Measurements from ENCODE around the gene PRKCB.

Gene PRKCB

GRCh38 chr16:23889189-23889588, 53.4 kb downstream of the PRKCB start:
- Histone ChIP-seq H3K9ac (ENCODE audit: low read depth, low read length) (no peak overlapping the region), H3K36me3 (ENCODE audit: control insufficient read depth, insufficient read depth, low read length) (no peaks in the 10 kb centered on the region), H3K9me3 (ENCODE audit: control insufficient read depth, insufficient read depth, low read length) (no peaks in the 10 kb centered on the region), H3K27ac (ENCODE audit: low read depth, low read length) (no peak overlapping the region), H3K4me3 (ENCODE audit: low read depth, low read length) (no peak overlapping the region), H3K27me3 (ENCODE audit: control insufficient read depth, insufficient read depth, low read length) (no peaks in the 10 kb centered on the region), H3K4me1 (ENCODE audit: control insufficient read depth, insufficient read depth, low read length) (no peaks in the 10 kb centered on the region)

GRCh38 chr16:23893986-23894385, 58.2 kb downstream of the PRKCB start:
- no peak overlapping the region for H3K9ac ChIP-seq (ENCODE audit: low read depth, low read length)
- no peaks in the 10 kb centered on the region for H3K9me3 ChIP-seq (ENCODE audit: control insufficient read depth, insufficient read depth, low read length)
- H3K27ac ChIP-seq (ENCODE audit: low read depth, low read length) = no peak overlapping the region
- no peak overlapping the region for H3K4me3 ChIP-seq (ENCODE audit: low read depth, low read length)
- no peaks in the 10 kb centered on the region for H3K27me3 ChIP-seq (ENCODE audit: control insufficient read depth, insufficient read depth, low read length)
- H3K4me1 ChIP-seq (ENCODE audit: control insufficient read depth, insufficient read depth, low read length) = no peaks in the 10 kb centered on the region
- H3K36me3 ChIP-seq (ENCODE audit: control insufficient read depth, insufficient read depth, low read length) = no peaks in the 10 kb centered on the region

GRCh38 chr16:23895052-23895451, 59.3 kb downstream of the PRKCB start:
- Histone ChIP-seq H3K27me3 (ENCODE audit: control insufficient read depth, insufficient read depth, low read length) (no peaks in the 10 kb centered on the region), H3K36me3 (ENCODE audit: control insufficient read depth, insufficient read depth, low read length) (no peaks in the 10 kb centered on the region), H3K9me3 (ENCODE audit: control insufficient read depth, insufficient read depth, low read length) (no peaks in the 10 kb centered on the region), H3K4me1 (ENCODE audit: control insufficient read depth, insufficient read depth, low read length) (no peaks in the 10 kb centered on the region), H3K27ac (ENCODE audit: low read depth, low read length) (no peak overlapping the region), H3K9ac (ENCODE audit: low read depth, low read length) (no peak overlapping the region), H3K4me3 (ENCODE audit: low read depth, low read length) (no peak overlapping the region)

DNA sequence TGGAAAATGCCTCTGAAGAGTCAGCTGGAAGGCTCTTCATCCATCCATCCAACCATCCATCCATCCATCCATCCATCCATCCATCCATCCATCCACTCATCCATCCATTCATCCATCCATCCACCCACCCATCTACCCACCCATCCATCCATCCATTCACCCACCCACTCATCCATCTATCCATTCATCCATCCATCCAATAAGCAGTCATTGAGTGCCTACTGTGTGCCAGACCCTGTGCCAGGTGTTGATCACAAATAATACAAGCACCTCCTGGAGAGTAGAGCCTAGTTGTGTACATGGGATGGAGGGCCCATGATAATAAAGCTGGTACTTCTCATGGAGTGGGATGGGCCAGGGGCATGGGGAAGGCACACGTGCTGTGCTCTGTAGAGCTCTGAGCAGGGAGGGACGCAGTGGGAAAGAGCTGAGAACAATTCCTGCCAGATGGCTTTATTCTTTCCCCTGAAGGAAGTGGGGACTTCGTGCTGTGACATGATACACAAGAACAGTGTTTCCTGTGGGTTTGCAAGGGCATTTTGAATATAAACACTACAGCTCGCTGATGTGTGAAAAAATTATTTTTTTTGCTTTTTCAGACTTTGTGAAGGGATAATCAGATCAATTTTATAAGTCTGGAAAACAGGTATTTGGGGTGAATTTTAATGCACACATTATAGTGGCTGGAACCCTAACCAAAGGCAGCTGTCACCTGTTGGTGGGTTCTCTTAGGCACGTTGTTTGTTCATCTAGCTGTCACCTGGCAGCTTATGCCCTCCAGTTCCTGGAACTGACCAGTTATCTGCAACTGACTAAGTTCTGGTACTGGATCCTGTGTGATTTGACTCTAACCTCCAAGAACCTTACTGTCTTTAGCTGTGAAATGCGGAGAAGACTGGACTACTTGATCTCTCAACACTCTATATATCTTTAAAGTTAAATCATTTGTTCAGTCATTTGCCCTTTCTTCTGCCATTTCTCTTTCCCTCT, 61.3 kb downstream of the PRKCB start:
- H3K4me1 ChIP-seq (ENCODE audit: control insufficient read depth, insufficient read depth, low read length) = peaks cover 13% of the 10 kb centered on the region
- H3K27me3 ChIP-seq (ENCODE audit: control insufficient read depth, insufficient read depth, low read length) = no peaks in the 10 kb centered on the region
- H3K4me3 ChIP-seq (ENCODE audit: low read depth, low read length) = no peak overlapping the region
- no peak overlapping the region for H3K9ac ChIP-seq (ENCODE audit: low read depth, low read length)
- no peaks in the 10 kb centered on the region for H3K36me3 ChIP-seq (ENCODE audit: control insufficient read depth, insufficient read depth, low read length)
- no peaks in the 10 kb centered on the region for H3K9me3 ChIP-seq (ENCODE audit: control insufficient read depth, insufficient read depth, low read length)
- H3K27ac ChIP-seq (ENCODE audit: low read depth, low read length) = no peak overlapping the region

GRCh38 chr16:23898682-23899430, 63.1 kb downstream of the PRKCB start:
- no peaks in the 10 kb centered on the region for H3K9me3 ChIP-seq (ENCODE audit: control insufficient read depth, insufficient read depth, low read length)
- no peak overlapping the region for H3K9ac ChIP-seq (ENCODE audit: low read depth, low read length)
- no peaks in the 10 kb centered on the region for H3K36me3 ChIP-seq (ENCODE audit: control insufficient read depth, insufficient read depth, low read length)
- no peak overlapping the region for H3K4me3 ChIP-seq (ENCODE audit: low read depth, low read length)
- peaks cover 13% of the 10 kb centered on the region for H3K4me1 ChIP-seq (ENCODE audit: control insufficient read depth, insufficient read depth, low read length)
- H3K27ac ChIP-seq (ENCODE audit: low read depth, low read length) = no peak overlapping the region
- no peaks in the 10 kb centered on the region for H3K27me3 ChIP-seq (ENCODE audit: control insufficient read depth, insufficient read depth, low read length)

DNA sequence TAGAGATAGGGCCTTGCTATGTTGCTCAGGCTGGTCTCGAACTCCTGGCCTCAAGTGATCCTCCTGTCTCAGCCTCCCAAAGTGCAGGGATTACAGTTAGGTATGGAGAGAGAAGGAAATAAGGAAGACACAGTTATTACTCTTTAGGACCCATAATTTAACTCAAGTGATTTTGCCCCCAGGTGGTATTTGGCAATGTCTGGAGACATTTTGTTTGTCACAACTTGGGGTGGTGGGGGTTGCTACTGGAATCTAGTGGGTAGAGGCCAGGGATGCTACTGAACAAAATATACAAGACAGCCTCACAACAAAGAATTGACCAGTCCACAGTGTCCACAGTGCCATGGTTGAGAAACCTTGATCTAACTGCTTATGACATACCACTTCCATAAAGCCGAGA, 64.1 kb downstream of the PRKCB start:
- H3K4me1 ChIP-seq (ENCODE audit: control insufficient read depth, insufficient read depth, low read length) = peaks cover 17% of the 10 kb centered on the region
- H3K36me3 ChIP-seq (ENCODE audit: control insufficient read depth, insufficient read depth, low read length) = no peaks in the 10 kb centered on the region
- H3K27me3 ChIP-seq (ENCODE audit: control insufficient read depth, insufficient read depth, low read length) = no peaks in the 10 kb centered on the region
- H3K27ac ChIP-seq (ENCODE audit: low read depth, low read length) = no peak overlapping the region
- no peak overlapping the region for H3K4me3 ChIP-seq (ENCODE audit: low read depth, low read length)
- H3K9me3 ChIP-seq (ENCODE audit: control insufficient read depth, insufficient read depth, low read length) = no peaks in the 10 kb centered on the region
- H3K9ac ChIP-seq (ENCODE audit: low read depth, low read length) = no peak overlapping the region

DNA sequence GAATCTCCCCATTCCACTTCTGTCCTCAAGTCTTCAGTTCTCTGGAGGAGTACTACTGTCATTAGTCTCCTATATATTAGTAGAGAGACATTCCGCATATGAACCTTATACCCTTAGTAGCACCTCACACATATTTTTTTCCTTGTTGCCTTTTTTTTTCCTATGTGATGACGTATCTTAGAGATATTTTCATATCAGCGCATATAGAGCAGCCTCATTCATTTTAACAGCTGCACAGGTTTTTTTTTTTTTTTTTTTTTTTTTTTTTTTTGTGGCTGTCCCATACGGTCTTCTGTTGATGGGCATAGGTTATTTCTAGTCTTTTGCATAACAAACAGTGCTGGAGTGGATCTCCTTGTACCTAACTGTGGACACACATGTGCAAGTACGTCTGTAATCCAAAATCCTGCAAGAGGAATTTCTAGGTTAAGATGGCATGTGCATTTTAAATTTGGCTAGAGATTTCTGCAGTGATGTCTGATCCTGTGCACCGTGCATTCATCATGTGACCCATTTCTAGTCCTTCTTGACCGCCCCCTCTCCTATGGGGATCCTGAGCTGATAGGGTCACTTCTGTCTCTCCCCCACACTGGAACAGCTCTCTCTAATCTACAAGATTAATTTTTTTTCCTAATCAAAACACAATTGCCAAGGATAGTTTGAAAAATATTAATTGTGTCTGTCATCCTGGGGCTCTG, 64.8 kb downstream of the PRKCB start:
- H3K9ac ChIP-seq (ENCODE audit: low read depth, low read length) = no peak overlapping the region
- H3K4me3 ChIP-seq (ENCODE audit: low read depth, low read length) = no peak overlapping the region
- H3K27me3 ChIP-seq (ENCODE audit: control insufficient read depth, insufficient read depth, low read length) = no peaks in the 10 kb centered on the region
- no peak overlapping the region for H3K27ac ChIP-seq (ENCODE audit: low read depth, low read length)
- no peaks in the 10 kb centered on the region for H3K9me3 ChIP-seq (ENCODE audit: control insufficient read depth, insufficient read depth, low read length)
- no peaks in the 10 kb centered on the region for H3K36me3 ChIP-seq (ENCODE audit: control insufficient read depth, insufficient read depth, low read length)
- peaks cover 25% of the 10 kb centered on the region for H3K4me1 ChIP-seq (ENCODE audit: control insufficient read depth, insufficient read depth, low read length)

DNA sequence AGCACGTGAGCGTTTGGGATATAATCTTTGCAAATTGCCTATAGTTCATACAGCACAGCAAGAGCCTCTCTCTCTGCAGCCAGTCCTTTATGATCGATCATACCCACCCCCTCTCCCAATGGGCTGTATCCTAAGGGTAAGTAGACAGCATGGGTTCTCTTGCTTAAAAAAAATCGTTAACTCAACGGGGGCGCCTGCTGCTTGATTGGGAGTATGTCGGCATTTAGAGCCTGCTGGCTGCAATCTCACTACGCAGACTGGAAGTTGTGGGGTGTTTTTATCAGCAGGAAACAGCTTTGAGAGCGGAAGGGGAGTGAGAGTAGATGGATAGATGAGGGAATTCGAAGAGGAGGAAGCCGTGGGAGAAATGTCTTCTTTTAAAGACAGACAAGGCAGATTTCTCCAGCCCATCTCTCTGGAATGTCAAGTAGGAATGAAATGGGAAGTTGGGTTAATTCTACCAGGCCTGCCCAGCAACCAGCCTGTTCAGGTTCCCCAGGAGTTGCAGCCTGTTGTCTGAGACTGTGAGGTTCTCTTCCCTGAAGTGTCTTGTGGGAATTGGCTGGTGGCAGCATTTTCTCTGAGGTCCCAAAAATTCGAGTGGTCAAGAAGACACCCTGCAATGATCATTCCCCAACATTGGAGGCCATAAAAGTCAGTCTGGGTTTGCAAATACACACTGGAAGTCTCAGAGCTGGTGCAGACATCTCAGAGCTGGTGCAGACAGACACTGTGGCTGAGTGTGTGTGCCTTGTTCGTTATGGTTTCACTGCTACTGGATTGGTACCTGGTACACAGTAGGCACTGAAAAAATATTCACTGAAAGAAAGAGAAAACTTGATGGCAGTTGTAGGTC, 65.6 kb downstream of the PRKCB start:
- Histone ChIP-seq H3K36me3 (ENCODE audit: control insufficient read depth, insufficient read depth, low read length) (no peaks in the 10 kb centered on the region), H3K4me3 (ENCODE audit: low read depth, low read length) (no peak overlapping the region), H3K27me3 (ENCODE audit: control insufficient read depth, insufficient read depth, low read length) (no peaks in the 10 kb centered on the region), H3K9me3 (ENCODE audit: control insufficient read depth, insufficient read depth, low read length) (no peaks in the 10 kb centered on the region), H3K27ac (ENCODE audit: low read depth, low read length) (peak overlapping the region; percentile 29), H3K9ac (ENCODE audit: low read depth, low read length) (no peak overlapping the region), H3K4me1 (ENCODE audit: control insufficient read depth, insufficient read depth, low read length) (peaks cover 30% of the 10 kb centered on the region)

DNA sequence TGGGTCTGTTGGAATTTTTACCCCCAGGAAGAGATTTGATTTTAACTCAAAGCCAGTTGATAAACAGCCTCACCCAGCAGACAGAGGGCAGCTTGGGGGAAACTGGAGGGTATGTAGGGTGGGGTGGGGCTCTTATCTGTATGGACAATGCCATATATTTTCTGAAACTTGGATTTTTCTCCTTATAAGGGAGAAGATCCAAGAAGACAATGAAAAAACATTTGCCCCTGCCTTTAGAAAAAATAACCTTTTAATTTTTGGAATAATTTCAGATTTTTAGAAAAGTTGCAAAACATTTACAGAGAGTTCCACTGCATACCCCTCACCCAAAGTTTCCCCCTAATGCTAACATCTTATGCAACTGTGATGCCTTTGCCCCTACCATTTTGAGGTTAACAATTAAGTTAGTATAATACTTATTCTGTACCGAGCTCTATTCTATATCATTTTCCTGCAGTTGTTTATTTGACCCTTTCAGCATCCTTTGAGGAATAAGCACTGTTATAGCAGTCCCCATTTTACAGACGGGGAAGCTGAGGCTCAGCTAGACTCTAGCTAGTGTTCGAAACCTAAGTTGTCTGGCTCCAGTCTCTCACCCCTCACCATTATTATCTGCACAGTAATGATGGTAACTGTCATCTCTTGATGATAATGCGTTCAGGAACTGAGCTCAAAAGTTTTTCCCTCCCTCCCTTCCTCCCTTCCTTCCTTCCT, 66.4 kb downstream of the PRKCB start:
- H3K4me3 ChIP-seq (ENCODE audit: low read depth, low read length) = no peak overlapping the region
- H3K9ac ChIP-seq (ENCODE audit: low read depth, low read length) = no peak overlapping the region
- H3K9me3 ChIP-seq (ENCODE audit: control insufficient read depth, insufficient read depth, low read length) = no peaks in the 10 kb centered on the region
- H3K36me3 ChIP-seq (ENCODE audit: control insufficient read depth, insufficient read depth, low read length) = no peaks in the 10 kb centered on the region
- H3K27ac ChIP-seq (ENCODE audit: low read depth, low read length) = peak overlapping the region; percentile 29
- H3K4me1 ChIP-seq (ENCODE audit: control insufficient read depth, insufficient read depth, low read length) = peaks cover 30% of the 10 kb centered on the region
- no peaks in the 10 kb centered on the region for H3K27me3 ChIP-seq (ENCODE audit: control insufficient read depth, insufficient read depth, low read length)

All from HUES48 (cell line).